NCI-H128 (cell line): Measurements from ENCODE around the gene REEP6.
"Not testable (repeated sequence)": the region's sequence is repeated elsewhere in the genome, so short reads cannot be mapped to it uniquely, and the experiment has no call there.

ENCODE experiments used
- DNase-seq: peaks from one replicate; lab custom pipeline; 2025; ENCODE audit not compliant: unreplicated experiment; lab: John Stamatoyannopoulos, UW

Gene REEP6

DNA sequence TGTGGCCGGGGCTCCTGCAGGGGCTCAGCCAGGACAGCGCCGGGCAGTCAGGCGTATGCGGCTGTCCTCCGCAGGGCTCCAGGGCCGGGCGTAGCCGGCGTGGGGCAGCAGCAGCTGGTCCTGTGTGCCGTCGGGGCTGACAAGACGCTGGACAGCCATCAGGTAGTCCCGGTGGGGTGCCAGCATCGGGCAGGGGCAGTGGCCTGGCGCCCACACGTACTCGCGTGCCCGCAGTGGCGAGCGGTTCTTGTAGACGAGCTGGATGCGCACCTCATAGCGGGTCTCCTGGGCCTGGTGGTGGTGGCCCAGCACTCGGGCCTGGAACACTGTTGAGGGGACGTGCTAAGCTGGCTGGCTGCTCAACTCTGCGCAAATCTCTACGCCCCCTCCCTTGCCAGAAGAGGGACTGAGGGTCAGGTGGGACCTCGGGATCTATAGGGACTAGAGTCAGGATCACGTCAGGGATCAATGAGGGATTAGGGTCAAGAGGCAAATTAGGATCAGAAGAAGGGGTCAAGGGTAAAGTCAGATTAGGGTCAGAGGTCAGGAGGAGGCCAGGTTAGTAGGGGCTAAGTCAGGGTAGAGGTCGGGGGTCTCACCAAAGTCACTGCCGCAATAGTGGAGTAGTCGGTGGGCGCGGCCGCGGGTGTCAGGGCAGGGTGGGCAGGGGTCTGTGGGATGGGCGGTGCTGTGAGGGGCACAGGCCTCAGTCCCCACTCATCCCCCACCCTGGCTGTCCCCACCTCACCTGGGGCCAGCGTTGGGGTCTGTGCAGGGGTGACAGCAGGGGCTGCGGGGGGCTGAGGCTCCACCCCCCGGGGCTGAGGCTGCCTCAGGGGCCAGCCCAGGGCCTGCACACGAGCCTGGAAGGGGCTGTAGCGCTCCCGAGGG lies 15.3 kb downstream of the REEP6 start:
- no peak for DNase-seq

GRCh38 chr19:1507192-1507660 lies 16.2 kb downstream of the REEP6 start:
- DNase-seq: no peak

GRCh38 chr19:1507763-1508506 lies 17.0 kb downstream of the REEP6 start:
- DNase-seq: peak; percentile 77

DNA sequence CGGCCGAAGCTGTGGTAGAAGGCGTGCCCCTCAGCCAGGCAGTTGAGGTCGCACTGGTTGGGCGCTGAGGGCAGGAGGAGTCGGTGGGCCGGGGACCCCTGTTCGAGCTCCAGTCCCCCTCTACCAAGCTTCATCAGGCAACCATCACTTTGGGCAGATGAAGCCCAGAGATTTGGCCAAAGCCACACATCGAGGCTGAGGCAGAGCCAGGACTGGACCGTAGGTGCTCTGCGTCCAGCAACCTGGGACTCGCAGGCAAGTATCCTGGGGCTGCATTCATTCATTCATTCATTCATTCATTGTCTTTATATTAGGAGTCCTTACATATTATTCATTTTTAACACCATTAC lies 17.5 kb downstream of the REEP6 start:
- no peak for DNase-seq

- DNase-seq: no peak
Measured at GRCh38 chr19:1509602-1510441, 18.8 kb downstream of the REEP6 start.

DNA sequence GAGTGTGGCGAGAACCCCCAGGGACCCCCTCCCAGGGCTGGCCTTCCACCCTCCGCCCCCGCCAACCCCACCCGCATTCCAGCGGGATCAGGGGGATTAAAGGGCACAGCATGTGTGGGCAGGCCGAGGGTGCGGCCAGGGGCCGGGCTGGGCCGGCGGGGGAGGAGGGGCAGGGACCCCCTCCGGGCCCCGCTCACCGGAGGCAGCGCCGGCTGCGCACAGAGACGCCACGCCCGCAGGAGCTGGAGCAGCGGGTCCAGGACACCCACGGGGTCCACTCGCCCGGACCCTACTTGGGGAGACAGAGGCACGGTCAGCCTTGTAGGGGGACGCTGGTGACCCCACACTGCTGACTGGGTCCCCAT lies 19.4 kb downstream of the REEP6 start:
- DNase-seq: no peak

GRCh38 chr19:1510807-1511206 lies 19.8 kb downstream of the REEP6 start:
- no peak for DNase-seq

DNA sequence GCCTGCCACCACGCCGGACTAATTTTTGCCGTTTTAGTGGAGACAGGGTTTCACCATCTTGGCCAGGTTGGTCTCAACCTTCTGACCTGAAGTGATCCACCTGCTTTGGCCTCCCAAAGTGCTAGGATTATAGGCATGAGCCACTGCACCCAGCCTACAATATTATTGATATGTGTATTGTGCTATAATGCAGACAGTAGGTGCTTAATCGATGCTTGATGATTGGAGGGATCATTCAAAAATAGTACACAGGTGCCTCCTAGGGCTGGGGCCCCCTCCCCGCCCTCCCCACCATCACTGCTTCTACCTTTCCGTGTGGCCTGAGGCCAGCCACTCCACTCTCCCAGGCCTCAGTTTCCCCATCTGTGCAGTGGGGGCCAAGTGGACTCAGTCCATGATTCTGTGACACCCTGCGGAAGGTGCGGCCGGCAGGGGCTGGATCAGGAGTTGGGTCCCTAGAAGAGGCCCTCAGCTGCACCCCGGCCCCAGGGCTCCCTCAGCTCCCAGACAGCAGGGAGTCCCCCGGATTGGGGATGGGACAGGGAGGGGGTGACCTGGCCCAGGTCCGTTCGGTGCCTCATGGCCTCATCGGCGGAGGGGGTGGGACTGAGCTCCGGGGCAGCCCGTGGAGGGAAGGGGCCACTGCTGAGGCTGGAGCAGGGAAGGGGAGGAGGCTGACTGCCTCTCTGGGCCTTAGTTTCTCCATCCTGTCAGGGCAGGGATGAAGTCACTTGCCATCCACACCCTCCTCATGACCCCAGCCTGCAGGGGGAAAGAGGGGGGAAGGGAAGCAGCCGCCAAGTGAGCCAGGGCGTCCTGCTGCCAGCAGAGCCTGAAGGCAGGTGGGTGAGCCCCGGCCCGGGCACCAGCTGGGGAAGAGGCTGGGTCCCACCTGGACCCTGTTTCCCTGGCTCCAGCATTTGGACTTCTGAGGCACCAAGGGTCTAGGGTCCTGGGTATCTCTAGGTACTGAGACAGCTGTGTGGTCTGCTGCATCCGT lies 20.6 kb downstream of the REEP6 start:
- DNase-seq: no peak

DNA sequence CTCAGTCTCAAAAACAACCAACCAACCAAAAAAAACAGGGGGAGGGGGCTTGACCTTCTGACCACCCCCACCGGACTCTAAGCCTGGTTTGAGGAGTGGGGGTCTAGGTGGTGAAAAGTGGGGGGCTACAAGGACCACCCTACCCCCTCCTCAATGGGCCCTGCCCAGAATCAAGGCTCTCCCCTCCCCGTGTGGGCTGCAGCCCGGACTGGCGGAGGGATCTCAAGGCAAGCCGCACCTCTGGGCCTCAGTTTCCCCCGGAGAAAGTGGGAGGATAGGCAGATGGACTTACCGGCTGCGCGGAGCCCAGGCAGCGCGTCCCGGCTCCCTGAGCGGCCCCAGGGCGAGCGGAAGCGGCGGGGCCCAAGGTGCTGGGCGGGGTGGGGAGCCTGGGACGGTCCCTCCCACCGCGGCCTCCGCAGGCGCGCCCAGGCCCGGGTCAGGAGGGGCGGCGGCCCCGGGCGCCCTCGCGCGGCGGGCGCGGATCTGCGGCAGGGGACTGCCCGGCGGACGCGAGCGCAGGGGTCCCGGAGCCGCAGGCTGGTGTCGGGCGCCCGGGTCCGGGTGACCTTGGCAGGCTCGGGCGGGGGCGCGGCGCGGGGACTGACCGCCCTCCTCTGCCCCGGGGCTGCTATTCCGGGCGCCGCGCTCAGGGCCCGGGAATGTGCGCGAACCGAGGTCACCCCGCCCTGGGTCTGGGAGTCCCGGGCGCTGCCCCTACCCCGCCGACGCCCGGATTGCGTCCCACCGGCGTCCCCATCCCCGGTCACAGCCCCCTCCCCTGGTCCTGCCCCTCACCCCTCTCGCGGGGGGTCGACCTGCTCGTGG lies 21.9 kb downstream of the REEP6 start, which contains the start of gene ADAMTSL5:
TSS of gene ADAMTSL5 (minus strand) at position 349 of the 828 bp plus-strand sequence. CDS start 2,076 bp downstream, outside the sequence.
- DNase-seq: no peak

- no peak for DNase-seq
Measured at GRCh38 chr19:1513499-1514294, 22.7 kb downstream of the REEP6 start.

DNA sequence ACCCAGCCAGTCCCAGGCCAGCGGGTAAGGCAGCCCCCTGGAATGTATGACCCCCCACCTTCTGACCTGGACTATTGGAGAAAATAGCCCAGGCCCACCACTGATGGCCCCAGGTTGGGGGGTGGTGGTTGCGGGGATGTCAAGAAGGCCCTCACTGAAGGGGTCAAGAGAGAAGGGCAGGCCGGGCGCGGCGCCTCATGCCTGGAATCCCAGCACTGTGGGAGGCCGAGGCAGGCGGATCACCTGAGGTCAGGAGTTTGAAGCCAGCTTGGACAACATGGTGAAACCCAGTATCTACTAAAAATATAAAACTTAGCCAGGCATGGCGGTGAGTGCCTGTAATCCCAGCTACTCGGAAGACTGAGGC lies 23.3 kb downstream of the REEP6 start:
- no peak for DNase-seq

GRCh38 chr19:1514986-1515721 lies 24.2 kb downstream of the REEP6 start:
- no peak for DNase-seq

- DNase-seq: no peak
Measured at GRCh38 chr19:1516395-1516753, 25.4 kb downstream of the REEP6 start.

GRCh38 chr19:1518471-1518870 lies 27.5 kb downstream of the REEP6 start:
- no peak for DNase-seq

- DNase-seq: not testable (repeated sequence)
Measured at GRCh38 chr19:1519802-1520201, 28.8 kb downstream of the REEP6 start.

- DNase-seq: no peak
Measured at GRCh38 chr19:1520203-1520780, 29.3 kb downstream of the REEP6 start.

DNA sequence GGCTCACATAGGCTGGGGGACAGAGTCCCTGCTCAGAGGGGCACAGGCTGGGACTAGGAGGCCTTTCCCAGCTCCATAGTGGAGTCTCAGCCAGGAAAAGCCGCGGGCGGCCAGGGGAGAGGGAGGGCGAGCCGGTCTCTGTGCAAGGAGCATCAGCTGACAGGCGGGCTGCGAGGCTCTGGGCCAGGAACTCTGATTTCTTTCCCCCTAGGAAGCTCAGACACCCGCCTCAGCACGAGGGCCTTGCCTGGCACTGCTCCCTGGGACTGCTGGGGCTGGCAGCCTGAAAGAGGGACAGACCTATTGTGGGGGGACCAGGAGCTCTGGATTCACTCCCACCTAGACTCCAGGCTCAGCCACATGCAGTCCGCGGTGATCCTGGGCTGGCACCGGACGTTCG lies 30.7 kb downstream of the REEP6 start:
- DNase-seq: no peak
